ENCODE data around the gene LPIN3. TPM values are rescaled to one million over a fixed set of nuclear protein-coding genes. Genes with fewer than 3 reads are reported as not detected.

The LPIN3 gene
- total RNA-seq, 1 donor from 2014 or later = 17.8 TPM

GRCh38 chr20:41373931-41374920, 33.6 kb downstream of the LPIN3 start:
- DNase-seq (ENCODE audit: low read depth) = no peak
- TF ChIP-seq CTCF (conservative IDR thresholded peaks at IDR 0.05; ENCODE audit: low read depth, low read length) = no peak
- H3K4me3 ChIP-seq (ENCODE audit: low read depth, low read length) = no peak overlapping the region

DNA sequence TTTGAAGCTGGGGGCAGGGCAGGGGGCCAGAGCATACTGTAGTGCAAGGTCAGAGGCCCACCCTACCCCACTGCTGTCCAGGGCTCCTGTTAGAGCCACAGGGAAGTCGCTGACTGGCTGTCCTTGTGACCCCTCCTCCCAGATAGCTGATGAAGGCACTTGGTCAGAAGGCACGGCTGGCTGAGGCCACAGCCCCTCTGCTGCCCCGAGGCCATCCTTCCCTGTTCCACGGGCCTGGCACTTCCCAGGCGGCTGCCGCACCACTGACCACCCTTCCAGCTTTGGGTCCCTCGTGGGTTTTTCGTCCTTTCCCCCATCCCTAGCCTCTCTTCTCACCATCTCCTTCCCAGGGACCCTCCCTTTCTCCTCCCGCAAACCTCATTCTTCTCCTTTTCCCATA, 35.2 kb downstream of the LPIN3 start:
- no peak for DNase-seq (ENCODE audit: low read depth)
- no peak for TF ChIP-seq CTCF (conservative IDR thresholded peaks at IDR 0.05; ENCODE audit: low read depth, low read length)
- H3K4me3 ChIP-seq (ENCODE audit: low read depth, low read length) = no peak overlapping the region

GRCh38 chr20:41376349-41376748, 35.7 kb downstream of the LPIN3 start:
- DNase-seq (ENCODE audit: low read depth) = no peak
- TF ChIP-seq CTCF (conservative IDR thresholded peaks at IDR 0.05; ENCODE audit: low read depth, low read length) = no peak
- no peak overlapping the region for H3K4me3 ChIP-seq (ENCODE audit: low read depth, low read length)

GRCh38 chr20:41377275-41377674, 36.7 kb downstream of the LPIN3 start:
- no peak for TF ChIP-seq CTCF (conservative IDR thresholded peaks at IDR 0.05; ENCODE audit: low read depth, low read length)
- no peak for DNase-seq (ENCODE audit: low read depth)
- no peak overlapping the region for H3K4me3 ChIP-seq (ENCODE audit: low read depth, low read length)

- no peak for TF ChIP-seq CTCF (conservative IDR thresholded peaks at IDR 0.05; ENCODE audit: low read depth, low read length)
Measured at GRCh38 chr20:41379551-41379950, 38.9 kb downstream of the LPIN3 start.

GRCh38 chr20:41380551-41381193, 40.1 kb downstream of the LPIN3 start:
- TF ChIP-seq CTCF (conservative IDR thresholded peaks at IDR 0.05; ENCODE audit: low read depth, low read length) = no peak

More at GRCh38 chr20:41379551-41379950, 38.9 kb downstream of the LPIN3 start:
- DNase-seq (ENCODE audit: low read depth) = no peak
- no peak overlapping the region for H3K4me3 ChIP-seq (ENCODE audit: low read depth, low read length)

More at GRCh38 chr20:41380551-41381193, 40.1 kb downstream of the LPIN3 start:
- H3K4me3 ChIP-seq (ENCODE audit: low read depth, low read length) = no peak overlapping the region
- DNase-seq (ENCODE audit: low read depth) = no peak

All from epithelial cell of proximal tubule (primary cell).